Breast epithelium (tissue), 4 donors: Measurements from ENCODE around the gene SEH1L. TPM values are rescaled to one million over a fixed set of nuclear protein-coding genes. Genes with fewer than 3 reads are reported as not detected.

Experiments used
- DNase-seq, 2 donors: peaks; one replicate each; pipeline ENCODE4 v3.0.0-alpha.2; 2019; ENCODE audit warnings: low spot score in 2 of 2
- H3K27ac ChIP-seq, 2 donors: fragments of 200-600 bp; sonication (generic) in 1 of 2; one replicate each; pipeline ENCODE4 v1.5.1; 2016 to 2019; ENCODE audit warnings: mild to moderate bottlenecking in 1 of 2
- H3K27me3 ChIP-seq, 2 donors: fragments of 200-600 bp; sonication (generic) in 1 of 2; one replicate each; pipeline versions ENCODE4 v1.5.1 to v1.6.0; 2017 to 2019; ENCODE audit warnings: control low read depth in 1 of 2, mild to moderate bottlenecking in 1 of 2
- H3K36me3 ChIP-seq: fragments of 200-600 bp; one replicate; pipeline ENCODE4 v1.5.1; 2019
- H3K4me1 ChIP-seq, 2 donors: fragments of 200-600 bp; sonication (generic); one replicate each; pipeline ENCODE4 v1.5.1; 2016 to 2019; ENCODE audit warnings: control low read depth in 1 of 2
- H3K4me3 ChIP-seq, 3 donors: fragments of 200-600 bp; sonication (generic); 1 replicate in 2 of 3; 2 replicates in 1 of 3; pipeline ENCODE4 v1.5.1; 2016 to 2019; ENCODE audit warnings: mild to moderate bottlenecking in 3 of 3, moderate library complexity in 2 of 3
- H3K9me3 ChIP-seq, 2 donors: fragments of 200-600 bp; sonication (generic) in 1 of 2; one replicate each; pipeline ENCODE4 v1.5.1; 2016 to 2019; ENCODE audit warnings: control low read depth in 1 of 2
- POLR2A ChIP-seq: fragments of 450-650 bp; IDR thresholded peaks from one replicate; pipeline ENCODE4 v1.6.1; 2016; ENCODE audit warnings: antibody characterized with exemption, mild to moderate bottlenecking, moderate library complexity
- POLR2AphosphoS5 ChIP-seq, 3 donors: sonication (generic); formaldehyde crosslinking; IDR thresholded peaks; one replicate each; pipeline ENCODE4 v1.6.1; 2017; ENCODE audit warnings: antibody characterized with exemption in 3 of 3
- intact Hi-C: fragments of 100-400 bp; cut with DNase I; formaldehyde crosslinking; loops from one replicate; pipeline ENCODE4 v1.15.1; 2023; ENCODE audit warnings: low total_unique reads
- total RNA-seq, 3 donors: library from RNA; depleted of rRNA; stranded (reverse); fragments of >200 nt; gene quantifications; one replicate each; pipeline ENCODE4 v1.1.0, GENCODE V29; 2016
- TF ChIP-seq, protein P1 (sequence below), 3 donors: fragments of 450-650 bp; IDR thresholded peaks; one replicate each; pipeline ENCODE4 v1.5.1; 2016 to 2017; ENCODE audit warnings: antibody characterized with exemption in 3 of 3, mild to moderate bottlenecking in 3 of 3, moderate library complexity in 3 of 3

SEH1L gene
- total RNA-seq, 3 donors from 2014 or later = 29.6 to 45.6 (median 38.5) TPM

DNA sequence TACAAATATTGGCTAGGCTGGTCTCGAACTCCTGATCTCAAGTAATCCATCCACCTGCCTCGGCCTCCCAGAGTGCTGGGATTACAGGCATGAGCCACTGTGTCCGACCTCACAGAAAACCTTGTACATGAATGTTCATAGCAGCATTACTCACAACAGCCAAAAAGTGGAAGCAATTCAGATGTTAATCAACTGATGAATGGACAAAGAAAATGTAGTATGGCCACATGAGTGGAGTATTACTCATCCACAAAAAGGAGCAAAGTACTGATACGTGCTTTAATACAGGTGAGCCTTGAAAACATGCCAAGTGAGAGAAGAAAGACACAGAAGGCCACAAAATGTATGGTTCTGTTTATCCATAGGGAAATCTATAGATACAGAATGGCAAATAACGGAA is 63.9 kb downstream of the SEH1L start:
- H3K36me3 ChIP-seq = no peaks in the 10 kb centered on the region

DNA sequence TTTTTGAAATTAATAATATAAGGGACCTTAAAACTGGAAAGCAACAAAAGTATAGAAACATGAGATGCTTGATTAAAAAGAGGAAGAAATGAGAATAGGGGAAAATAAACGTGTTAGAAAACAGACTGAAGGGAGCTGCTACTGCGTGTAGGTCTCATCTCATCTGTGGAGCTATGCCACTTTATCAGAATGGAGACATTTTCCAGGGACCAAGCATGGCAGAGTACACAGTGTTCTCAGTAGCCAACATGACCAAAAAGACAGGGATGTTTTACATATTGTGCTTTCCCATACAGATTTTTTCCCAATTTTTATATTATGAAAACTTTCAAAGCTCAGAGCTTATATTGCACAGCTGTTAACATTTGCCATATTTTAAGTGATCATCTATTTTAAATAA is 66.4 kb downstream of the SEH1L start:
- no peaks in the 10 kb centered on the region for H3K27me3 ChIP-seq
- DNase-seq = no peak
- intact Hi-C loops = no loop called here
- TF ChIP-seq POLR2AphosphoS5 (IDR thresholded peaks at IDR 0.05) = no peak
- TF ChIP-seq, protein P1, sequence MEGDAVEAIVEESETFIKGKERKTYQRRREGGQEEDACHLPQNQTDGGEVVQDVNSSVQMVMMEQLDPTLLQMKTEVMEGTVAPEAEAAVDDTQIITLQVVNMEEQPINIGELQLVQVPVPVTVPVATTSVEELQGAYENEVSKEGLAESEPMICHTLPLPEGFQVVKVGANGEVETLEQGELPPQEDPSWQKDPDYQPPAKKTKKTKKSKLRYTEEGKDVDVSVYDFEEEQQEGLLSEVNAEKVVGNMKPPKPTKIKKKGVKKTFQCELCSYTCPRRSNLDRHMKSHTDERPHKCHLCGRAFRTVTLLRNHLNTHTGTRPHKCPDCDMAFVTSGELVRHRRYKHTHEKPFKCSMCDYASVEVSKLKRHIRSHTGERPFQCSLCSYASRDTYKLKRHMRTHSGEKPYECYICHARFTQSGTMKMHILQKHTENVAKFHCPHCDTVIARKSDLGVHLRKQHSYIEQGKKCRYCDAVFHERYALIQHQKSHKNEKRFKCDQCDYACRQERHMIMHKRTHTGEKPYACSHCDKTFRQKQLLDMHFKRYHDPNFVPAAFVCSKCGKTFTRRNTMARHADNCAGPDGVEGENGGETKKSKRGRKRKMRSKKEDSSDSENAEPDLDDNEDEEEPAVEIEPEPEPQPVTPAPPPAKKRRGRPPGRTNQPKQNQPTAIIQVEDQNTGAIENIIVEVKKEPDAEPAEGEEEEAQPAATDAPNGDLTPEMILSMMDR (IDR thresholded peaks at IDR 0.05) = no peak
- TF ChIP-seq POLR2A = no peak
- no peak overlapping the region for H3K4me3 ChIP-seq
- H3K36me3 ChIP-seq = no peaks in the 10 kb centered on the region
- H3K27ac ChIP-seq = no peak overlapping the region
- H3K9me3 ChIP-seq = no peaks in the 10 kb centered on the region
- no peaks in the 10 kb centered on the region for H3K4me1 ChIP-seq

More for the DNA sequence above, 63.9 kb downstream of the SEH1L start:
- no peaks in the 10 kb centered on the region for H3K9me3 ChIP-seq
- H3K27ac ChIP-seq = no peak overlapping the region
- no peaks in the 10 kb centered on the region for H3K4me1 ChIP-seq
- no peak overlapping the region for H3K4me3 ChIP-seq
- no peak for TF ChIP-seq POLR2AphosphoS5 (IDR thresholded peaks at IDR 0.05)
- TF ChIP-seq, protein P1 (IDR thresholded peaks at IDR 0.05) = no peak
- no peak for TF ChIP-seq POLR2A
- no peaks in the 10 kb centered on the region for H3K27me3 ChIP-seq
- intact Hi-C loops = no loop called here
- DNase-seq = no peak

DNA sequence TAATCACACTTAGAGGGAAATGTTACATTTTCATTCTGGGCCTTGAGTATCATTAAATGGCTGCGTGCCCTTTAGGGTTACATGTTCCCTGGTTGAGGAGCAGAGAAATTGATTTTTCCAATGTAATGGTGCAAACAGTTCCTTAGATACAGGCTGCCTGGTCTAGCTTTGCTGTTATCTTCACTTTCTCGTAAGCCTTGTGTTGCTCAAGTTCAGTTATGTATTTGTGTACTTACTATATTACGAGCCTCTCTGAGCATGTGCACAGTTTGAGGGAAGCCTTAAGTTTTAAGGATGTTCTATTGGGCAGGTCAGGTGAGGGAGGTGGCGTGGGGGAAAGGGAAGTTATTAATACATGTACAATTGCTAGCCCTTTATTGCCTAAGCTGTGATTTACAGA is 67.0 kb downstream of the SEH1L start:
- Histone ChIP-seq H3K4me1 (no peaks in the 10 kb centered on the region), H3K27me3 (no peaks in the 10 kb centered on the region), H3K36me3 (peaks cover 4% of the 10 kb centered on the region), H3K4me3 (no peak overlapping the region), H3K27ac (no peak overlapping the region), H3K9me3 (no peaks in the 10 kb centered on the region)
- no peak for TF ChIP-seq POLR2AphosphoS5 (IDR thresholded peaks at IDR 0.05)
- TF ChIP-seq, protein P1 (IDR thresholded peaks at IDR 0.05) = no peak
- TF ChIP-seq POLR2A = no peak
- DNase-seq = no peak
- intact Hi-C loops = no loop called here

DNA sequence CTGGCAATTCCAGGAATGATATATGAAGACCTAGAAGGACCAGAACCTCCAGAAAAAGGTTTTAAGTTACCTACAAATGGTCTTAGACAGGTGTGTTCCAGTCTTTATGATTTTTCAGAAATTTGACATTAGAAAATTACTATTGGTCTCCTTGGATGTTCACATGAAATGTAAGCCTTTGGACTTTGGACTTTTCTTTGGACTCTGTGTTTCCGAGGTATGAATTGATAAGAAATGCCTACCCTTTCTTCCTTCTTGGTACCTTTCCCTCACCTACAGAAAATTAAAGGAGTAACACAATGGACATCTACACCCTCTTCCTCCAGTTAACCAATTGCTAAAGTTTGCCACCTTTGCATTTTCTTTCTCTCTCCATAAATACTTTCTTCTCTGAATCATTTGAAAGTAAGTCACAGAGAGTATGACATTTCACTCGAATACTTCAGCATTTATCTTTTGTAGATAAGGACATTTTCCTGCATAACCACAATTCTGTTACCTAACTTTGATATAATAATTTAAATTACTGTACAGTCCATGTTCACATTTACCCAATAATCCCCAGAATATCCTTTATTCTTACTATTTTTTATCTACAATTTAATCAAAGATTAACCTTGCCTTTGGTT is 69.5 kb downstream of the SEH1L start:
- Histone ChIP-seq H3K36me3 (peaks cover 4% of the 10 kb centered on the region), H3K27me3 (no peaks in the 10 kb centered on the region)
- DNase-seq = no peak

DNA sequence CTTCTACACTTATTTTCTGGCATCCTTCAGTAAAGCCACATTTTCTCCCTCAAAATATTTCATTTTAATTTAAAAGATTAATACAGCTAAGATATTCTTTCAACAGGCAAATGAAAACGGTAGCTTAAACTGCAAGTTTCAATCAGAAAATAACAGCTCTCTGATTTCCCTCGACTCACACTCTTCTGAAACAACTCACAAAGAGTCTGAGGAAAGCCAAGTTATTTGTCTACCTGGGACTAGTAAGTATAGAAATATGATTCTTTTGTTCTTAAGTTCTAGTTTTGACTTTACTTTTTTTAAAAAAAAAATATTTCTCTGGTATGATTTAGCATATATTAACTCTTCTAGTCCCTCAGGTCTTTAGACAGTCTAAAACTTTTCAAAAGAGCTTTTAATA is 70.6 kb downstream of the SEH1L start:
- Histone ChIP-seq H3K27me3 (no peaks in the 10 kb centered on the region), H3K4me1 (no peaks in the 10 kb centered on the region), H3K4me3 (no peak overlapping the region), H3K9me3 (no peaks in the 10 kb centered on the region), H3K27ac (no peak overlapping the region), H3K36me3 (peaks cover 4% of the 10 kb centered on the region)
- TF ChIP-seq, protein P1 (IDR thresholded peaks at IDR 0.05) = no peak
- intact Hi-C loops = no loop called here
- DNase-seq = no peak

More for the DNA sequence above, 69.5 kb downstream of the SEH1L start:
- TF ChIP-seq POLR2A (no peak), POLR2AphosphoS5 (IDR thresholded peaks at IDR 0.05) (no peak)
- TF ChIP-seq, protein P1 (IDR thresholded peaks at IDR 0.05) = no peak
- Histone ChIP-seq H3K4me1 (no peaks in the 10 kb centered on the region), H3K9me3 (no peaks in the 10 kb centered on the region), H3K27ac (no peak overlapping the region), H3K4me3 (no peak overlapping the region)
- intact Hi-C loops = no loop called here
